ENCODE measurements around the gene ETV5.

DNA sequence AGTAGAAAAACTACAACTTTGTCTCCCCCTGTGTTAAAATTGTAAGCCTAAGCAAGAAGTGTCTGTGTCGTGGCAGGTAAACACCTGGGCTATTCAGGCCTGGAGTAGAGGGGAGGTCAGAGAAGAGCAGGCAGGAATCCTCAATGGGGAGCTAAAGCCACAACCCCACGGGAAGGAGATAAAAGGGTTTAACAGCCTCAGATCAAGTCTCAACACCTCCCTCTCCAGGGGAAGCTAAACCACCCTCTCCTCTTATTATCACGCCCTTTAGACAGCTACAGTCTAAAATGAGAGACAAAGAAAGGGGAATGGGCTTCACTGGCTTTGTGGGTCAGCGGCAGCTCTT lies 11.6 kb downstream of the ETV5 start:
- TF ChIP-seq CTCF (IDR thresholded peaks at IDR 0.05 in 2 of 3, conservative IDR thresholded peaks at IDR 0.05 in 1 of 3; ENCODE audit: insufficient read depth in 2 of 3, low read depth in 1 of 3, low read length in 3 of 3) = no peak
- no peak for TF ChIP-seq ERF (CRISPR knock-in tag; IDR thresholded peaks at IDR 0.05)
- TF ChIP-seq POLR2AphosphoS5 (IDR thresholded peaks at IDR 0.05; ENCODE audit: control insufficient read depth, insufficient read depth, low read depth, low read length) = no peak
- no peak for TF ChIP-seq NFE2L1 (tag; IDR thresholded peaks at IDR 0.05; ENCODE audit: borderline replicate concordance, low read depth)
- no peak for TF ChIP-seq POLR3A (IDR thresholded peaks at IDR 0.05; ENCODE audit: borderline replicate concordance, extremely low read depth, insufficient read depth, insufficient read length)
- TF ChIP-seq, protein P1, sequence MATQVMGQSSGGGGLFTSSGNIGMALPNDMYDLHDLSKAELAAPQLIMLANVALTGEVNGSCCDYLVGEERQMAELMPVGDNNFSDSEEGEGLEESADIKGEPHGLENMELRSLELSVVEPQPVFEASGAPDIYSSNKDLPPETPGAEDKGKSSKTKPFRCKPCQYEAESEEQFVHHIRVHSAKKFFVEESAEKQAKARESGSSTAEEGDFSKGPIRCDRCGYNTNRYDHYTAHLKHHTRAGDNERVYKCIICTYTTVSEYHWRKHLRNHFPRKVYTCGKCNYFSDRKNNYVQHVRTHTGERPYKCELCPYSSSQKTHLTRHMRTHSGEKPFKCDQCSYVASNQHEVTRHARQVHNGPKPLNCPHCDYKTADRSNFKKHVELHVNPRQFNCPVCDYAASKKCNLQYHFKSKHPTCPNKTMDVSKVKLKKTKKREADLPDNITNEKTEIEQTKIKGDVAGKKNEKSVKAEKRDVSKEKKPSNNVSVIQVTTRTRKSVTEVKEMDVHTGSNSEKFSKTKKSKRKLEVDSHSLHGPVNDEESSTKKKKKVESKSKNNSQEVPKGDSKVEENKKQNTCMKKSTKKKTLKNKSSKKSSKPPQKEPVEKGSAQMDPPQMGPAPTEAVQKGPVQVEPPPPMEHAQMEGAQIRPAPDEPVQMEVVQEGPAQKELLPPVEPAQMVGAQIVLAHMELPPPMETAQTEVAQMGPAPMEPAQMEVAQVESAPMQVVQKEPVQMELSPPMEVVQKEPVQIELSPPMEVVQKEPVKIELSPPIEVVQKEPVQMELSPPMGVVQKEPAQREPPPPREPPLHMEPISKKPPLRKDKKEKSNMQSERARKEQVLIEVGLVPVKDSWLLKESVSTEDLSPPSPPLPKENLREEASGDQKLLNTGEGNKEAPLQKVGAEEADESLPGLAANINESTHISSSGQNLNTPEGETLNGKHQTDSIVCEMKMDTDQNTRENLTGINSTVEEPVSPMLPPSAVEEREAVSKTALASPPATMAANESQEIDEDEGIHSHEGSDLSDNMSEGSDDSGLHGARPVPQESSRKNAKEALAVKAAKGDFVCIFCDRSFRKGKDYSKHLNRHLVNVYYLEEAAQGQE (IDR thresholded peaks at IDR 0.05; ENCODE audit: borderline replicate concordance) = no peak
- TF ChIP-seq, protein P1 (CRISPR knock-in tag; IDR thresholded peaks at IDR 0.05; ENCODE audit: low read depth) = no peak
- no peak for TF ChIP-seq SMARCC2 (IDR thresholded peaks at IDR 0.05; ENCODE audit: low read depth)

Measured in K562 (cell line).